GM12864 (cell line): ENCODE results near the gene FAT1.

Source experiments
- DNase-seq: peaks from one replicate; pipeline ENCODE4 v3.0.0-alpha.2; 2011; ENCODE audit warnings: low read depth
- H3K4me3 ChIP-seq: 2 replicates; pipeline ENCODE4 v1.5.1; 2011; ENCODE audit warnings: mild to moderate bottlenecking, low read depth, low read length, control low read depth
- CTCF ChIP-seq: IDR thresholded peaks from 2 replicates; pipeline ENCODE4 v1.5.1; 2011; ENCODE audit warnings: low read depth, mild to moderate bottlenecking, moderate library complexity, low read length, control low read depth, inconsistent platforms; ENCODE audit errors: missing control alignments

FAT1 gene

GRCh38 chr4:186560647-186561046 is 163.0 kb downstream of the FAT1 start:
- no peak overlapping the region for H3K4me3 ChIP-seq
- TF ChIP-seq CTCF = no peak
- DNase-seq = no peak

GRCh38 chr4:186557486-186557885 is 166.2 kb downstream of the FAT1 start:
- no peak for DNase-seq
- no peak overlapping the region for H3K4me3 ChIP-seq
- TF ChIP-seq CTCF = no peak

GRCh38 chr4:186557061-186557460 is 166.6 kb downstream of the FAT1 start:
- no peak for TF ChIP-seq CTCF
- H3K4me3 ChIP-seq = no peak overlapping the region
- no peak for DNase-seq

DNA sequence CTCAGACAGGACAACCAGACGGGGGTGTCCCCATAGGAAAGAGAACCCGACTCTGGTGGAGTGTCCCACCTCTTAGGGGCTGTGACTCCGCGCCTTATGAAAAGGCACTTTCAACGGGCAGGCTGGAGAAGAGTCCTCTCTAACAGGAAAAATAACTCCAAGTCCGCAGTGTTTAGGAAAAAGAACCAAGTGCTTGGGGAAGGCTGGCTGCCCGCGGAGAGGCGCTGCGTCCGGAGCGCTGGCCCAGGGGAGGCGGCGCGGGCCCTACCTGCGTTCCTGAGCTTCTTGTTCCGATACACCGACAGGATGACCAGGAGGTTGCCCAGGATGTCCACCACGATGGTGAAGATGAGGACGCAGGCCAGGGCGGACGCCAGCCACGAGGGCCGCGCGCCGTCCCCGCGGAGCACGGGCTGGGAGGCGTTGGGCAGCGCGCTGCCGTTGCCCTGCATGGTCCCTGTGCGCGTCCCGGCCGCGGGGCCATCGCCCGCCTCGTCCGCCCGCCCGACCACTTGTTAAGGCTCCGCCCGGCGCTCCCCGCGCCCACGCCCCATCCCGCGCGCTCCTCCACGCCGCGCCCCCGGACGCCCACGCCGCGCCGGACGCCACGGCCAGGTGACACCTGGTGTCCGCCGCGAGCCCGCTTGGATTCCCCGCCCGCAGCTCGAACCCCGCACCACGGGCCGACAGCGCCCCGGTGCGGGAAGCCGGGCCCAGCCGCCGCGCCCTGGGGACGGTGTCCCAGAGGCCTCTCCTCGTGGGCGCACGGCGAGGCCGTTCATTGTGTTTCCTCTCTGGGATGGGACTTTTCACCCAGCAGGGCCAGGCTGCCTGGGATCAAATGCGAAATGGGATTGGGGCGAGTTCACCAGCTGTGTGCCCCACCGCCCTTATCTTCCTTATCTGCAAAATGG is 168.5 kb downstream of the FAT1 start, which contains the start of gene MTNR1A:
MTNR1A (minus strand) TSS at position 654 of the 914 bp plus-strand sequence; CDS start at position 452, 202 bp downstream.
- no peak for DNase-seq
- H3K4me3 ChIP-seq = no peak within 1 kb of the TSS
- TF ChIP-seq CTCF = no peak

DNA sequence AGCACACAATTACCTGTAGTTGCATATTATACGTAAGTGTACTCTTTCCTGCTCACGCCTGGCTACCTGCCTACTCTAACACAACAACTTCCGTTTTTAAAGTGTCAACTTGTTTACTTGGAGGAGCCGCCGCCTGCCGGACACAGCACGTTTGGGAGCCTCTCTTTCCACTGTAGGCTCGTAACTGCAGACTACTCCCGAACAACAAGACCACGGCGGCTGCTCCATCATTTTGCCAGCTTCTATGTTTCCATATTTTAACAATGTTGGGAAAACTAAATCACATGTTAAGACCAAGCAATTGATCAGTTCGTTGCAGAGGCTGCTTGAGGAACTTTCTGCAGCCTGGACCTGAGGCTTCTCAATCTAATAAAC is 169.1 kb downstream of the FAT1 start:
- H3K4me3 ChIP-seq = no peak overlapping the region
- no peak for DNase-seq
- TF ChIP-seq CTCF = no peak

- DNase-seq = no peak
- H3K4me3 ChIP-seq = no peak overlapping the region
- no peak for TF ChIP-seq CTCF
Measured at GRCh38 chr4:186553717-186554116, 169.9 kb downstream of the FAT1 start.

DNA sequence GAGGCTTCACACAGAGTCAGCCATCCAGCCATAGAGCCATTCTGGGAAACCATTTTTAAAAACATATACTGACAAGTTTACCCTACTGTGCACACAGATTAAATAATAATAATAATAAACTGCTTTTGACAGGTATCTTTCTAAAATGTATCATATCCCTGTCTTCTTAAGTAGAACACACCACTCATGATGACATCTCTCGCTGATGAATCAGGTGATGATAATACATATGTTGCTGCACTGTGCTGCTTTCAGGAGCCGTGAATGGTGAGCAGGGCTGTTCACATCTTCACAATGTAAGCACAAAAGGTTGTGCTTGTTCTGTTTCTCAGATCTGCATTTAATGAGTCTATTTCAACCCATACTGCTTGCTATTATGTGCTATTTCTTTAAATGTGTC is 171.8 kb downstream of the FAT1 start:
- no peak overlapping the region for H3K4me3 ChIP-seq
- TF ChIP-seq CTCF = no peak
- no peak for DNase-seq
